ENCODE results near the gene TMEM126A.

TMEM126A gene

GRCh38 chr11:85673393-85673792 lies 25.6 kb downstream of the TMEM126A start:
- peaks cover 30% of the 10 kb centered on the region for H3K9me3 Mint-ChIP-seq
- H3K4me1 Mint-ChIP-seq = no peaks in the 10 kb centered on the region
- no peak overlapping the region for H3K27ac Mint-ChIP-seq
- H3K4me3 Mint-ChIP-seq = no peak overlapping the region
- H3K27me3 Mint-ChIP-seq (ENCODE audit: low read depth, poor library complexity) = peaks cover 7% of the 10 kb centered on the region
- H3K36me3 Mint-ChIP-seq (ENCODE audit: low read depth) = no peaks in the 10 kb centered on the region
- TF ChIP-seq CTCF (IDR thresholded peaks at IDR 0.05) = no peak
- DNase-seq = no peak

- H3K27me3 Mint-ChIP-seq (ENCODE audit: low read depth, poor library complexity) = peaks cover 7% of the 10 kb centered on the region
- TF ChIP-seq CTCF (IDR thresholded peaks at IDR 0.05) = no peak
- peaks cover 6% of the 10 kb centered on the region for H3K9me3 Mint-ChIP-seq
- no peaks in the 10 kb centered on the region for H3K4me1 Mint-ChIP-seq
- H3K27ac Mint-ChIP-seq = no peak overlapping the region
- H3K36me3 Mint-ChIP-seq (ENCODE audit: low read depth) = no peaks in the 10 kb centered on the region
- H3K4me3 Mint-ChIP-seq = no peak overlapping the region
- DNase-seq = no peak
These were observed 31.8 kb downstream of the TMEM126A start for GRCh38 chr11:85679576-85679975.

- peaks cover 11% of the 10 kb centered on the region for H3K4me1 Mint-ChIP-seq
- H3K27me3 Mint-ChIP-seq (ENCODE audit: low read depth, poor library complexity) = peaks cover 10% of the 10 kb centered on the region
- no peak overlapping the region for H3K4me3 Mint-ChIP-seq
- no peaks in the 10 kb centered on the region for H3K9me3 Mint-ChIP-seq
- no peak for DNase-seq
- TF ChIP-seq CTCF (IDR thresholded peaks at IDR 0.05) = no peak
- H3K36me3 Mint-ChIP-seq (ENCODE audit: low read depth) = no peaks in the 10 kb centered on the region
- no peak overlapping the region for H3K27ac Mint-ChIP-seq
These were observed 33.1 kb downstream of the TMEM126A start for GRCh38 chr11:85680897-85681296.

GRCh38 chr11:85682330-85683305 lies 34.9 kb downstream of the TMEM126A start:
- Mint-ChIP-seq H3K27me3 (ENCODE audit: low read depth, poor library complexity) (peaks cover 11% of the 10 kb centered on the region), H3K9me3 (no peaks in the 10 kb centered on the region), H3K4me1 (peaks cover 13% of the 10 kb centered on the region), H3K4me3 (no peak overlapping the region), H3K27ac (no peak overlapping the region), H3K36me3 (ENCODE audit: low read depth) (no peaks in the 10 kb centered on the region)
- DNase-seq = no peak
- TF ChIP-seq CTCF (IDR thresholded peaks at IDR 0.05) = no peak

- Mint-ChIP-seq H3K4me3 (no peak overlapping the region), H3K27ac (peak overlapping the region; percentile 68), H3K4me1 (peaks cover 13% of the 10 kb centered on the region), H3K27me3 (ENCODE audit: low read depth, poor library complexity) (peaks cover 12% of the 10 kb centered on the region), H3K9me3 (no peaks in the 10 kb centered on the region), H3K36me3 (ENCODE audit: low read depth) (no peaks in the 10 kb centered on the region)
- DNase-seq = no peak
- no peak for TF ChIP-seq CTCF (IDR thresholded peaks at IDR 0.05)
These were observed 37.5 kb downstream of the TMEM126A start for GRCh38 chr11:85685125-85685819.

Data from nephron progenitor cell (in vitro differentiated cells).